H1 (cell line): ENCODE results near the gene SLC4A7. TPM values are rescaled to one million over a fixed set of nuclear protein-coding genes. Genes with fewer than 3 reads are reported as not detected.
"Not testable (repeated sequence)": the region's sequence is repeated elsewhere in the genome, so short reads cannot be mapped to it uniquely, and the experiment has no call there.

Experiments
- CTCF ChIA-PET: fragments of 300-600 bp; sonication (Branson Sonifier 250); formaldehyde crosslinking; loops from one replicate; lab custom pipeline; 2021; ENCODE audit not compliant: partially characterized antibody; lab: Charles Lee
- POLR2A ChIA-PET: fragments of 300-600 bp; sonication (Branson Sonifier 250); formaldehyde crosslinking; loops from one replicate; lab custom pipeline; 2021; ENCODE audit warnings: inconsistent platforms; ENCODE audit not compliant: partially characterized antibody; lab: Charles Lee
- DNase-seq, 2 experiments: peaks; one replicate each; pipeline versions ENCODE4 v3.0.0 to v3.0.0-alpha.2; 2010 to 2022; ENCODE audit warnings: low spot score in 2 of 2, low read depth in 1 of 2, mixed read lengths in 1 of 2
- FAIRE-seq: peaks from 2 replicates; lab custom pipeline; 2011; peaks lifted over from hg19 to GRCh38; lab: Jason Lieb, UNC
- H2AFZ ChIP-seq: 2 replicates; pipeline ENCODE4 v1.8.1; 2012; ENCODE audit warnings: low read length, inconsistent platforms
- H2AK5ac ChIP-seq: 2 replicates; pipeline ENCODE4 v1.6.1; 2013; ENCODE audit warnings: low read depth, low read length
- H2BK120ac ChIP-seq: replicated peaks from 2 replicates; pipeline ENCODE3; 2013; ENCODE audit warnings: low read depth, low read length, inconsistent platforms
- H2BK12ac ChIP-seq: 2 replicates; pipeline ENCODE4 v1.6.1; 2013; ENCODE audit warnings: low read depth, low read length
- H2BK15ac ChIP-seq: 2 replicates; pipeline ENCODE4 v1.6.1; 2013; ENCODE audit warnings: low read length
- H2BK20ac ChIP-seq: 2 replicates; pipeline ENCODE4 v1.6.1; 2013; ENCODE audit warnings: low read length
- H2BK5ac ChIP-seq: 2 replicates; pipeline ENCODE4 v1.6.1; 2013; ENCODE audit warnings: low read depth, low read length
- H3K14ac ChIP-seq: 2 replicates; pipeline ENCODE4 v1.6.1; 2013; ENCODE audit warnings: inconsistent platforms; ENCODE audit not compliant: insufficient read length
- H3K18ac ChIP-seq: 2 replicates; pipeline ENCODE4 v1.6.1; 2013; ENCODE audit warnings: low read length; ENCODE audit errors: extremely low read depth
- H3K23ac ChIP-seq: 2 replicates; pipeline ENCODE4 v1.6.1; 2013; ENCODE audit warnings: inconsistent platforms; ENCODE audit not compliant: insufficient read length
- H3K23me2 ChIP-seq: 2 replicates; pipeline ENCODE4 v1.6.1; 2013; ENCODE audit warnings: low read depth, low read length
- H3K27ac ChIP-seq: 2 replicates; pipeline ENCODE4 v1.6.1; 2011; ENCODE audit warnings: low read depth, low read length, inconsistent platforms
- H3K27me3 ChIP-seq, 4 experiments: replicated peaks in 1 of 4; 1 replicate in 1 of 4; 2 replicates in 3 of 4; pipeline versions ENCODE4 v1.6.1 to v1.8.1; 2011 to 2013; ENCODE audit warnings: low read length in 3 of 4, mild to moderate bottlenecking in 3 of 4, inconsistent platforms in 2 of 4, mixed read lengths in 2 of 4, moderate library complexity in 1 of 4; ENCODE audit not compliant: control insufficient read depth in 3 of 4, insufficient read depth in 3 of 4; ENCODE audit errors: extremely low read depth in 1 of 4
- H3K36me3 ChIP-seq, 4 experiments: 2 replicates each; pipeline versions ENCODE4 v1.6.1 to v1.8.1; 2011 to 2013; ENCODE audit warnings: mild to moderate bottlenecking in 4 of 4, low read length in 3 of 4, moderate library complexity in 2 of 4, control low read depth in 1 of 4, inconsistent platforms in 1 of 4; ENCODE audit not compliant: insufficient read depth in 4 of 4, control insufficient read depth in 2 of 4
- H3K4ac ChIP-seq: replicated peaks from 2 replicates; pipeline ENCODE3; 2013; ENCODE audit warnings: low read length, low read depth, mixed read lengths, inconsistent platforms; ENCODE audit not compliant: insufficient read length
- H3K4me1 ChIP-seq, 4 experiments: replicated peaks in 1 of 4; 1 replicate in 1 of 4; 2 replicates in 3 of 4; pipeline versions ENCODE4 v1.6.1 to v1.8.1; 2011 to 2013; ENCODE audit warnings: low read length in 3 of 4, inconsistent platforms in 2 of 4, mixed read lengths in 1 of 4; ENCODE audit not compliant: insufficient read depth in 4 of 4, control insufficient read depth in 3 of 4
- H3K4me2 ChIP-seq, 2 experiments: 2 replicates each; pipeline versions ENCODE4 v1.6.1 to v1.8.1; 2011 to 2013; ENCODE audit warnings: low read depth in 2 of 2, low read length in 2 of 2, control low read depth in 1 of 2, inconsistent platforms in 1 of 2, mild to moderate bottlenecking in 1 of 2; ENCODE audit not compliant: insufficient read depth in 1 of 2
- H3K4me3 ChIP-seq, 4 experiments: fragments of 200-600, 300-600 bp in 1 of 4; sonication (generic), shearing (Covaris generic), sonication (Bioruptor Twin) in 1 of 4; 2 replicates each; pipeline versions ENCODE4 v1.5.1 to v1.8.1; 2011 to 2016; ENCODE audit warnings: low read length in 4 of 4, low read depth in 3 of 4, control low read depth in 2 of 4, inconsistent platforms in 2 of 4, mild to moderate bottlenecking in 2 of 4, mixed read lengths in 1 of 4, moderate library complexity in 1 of 4; ENCODE audit not compliant: insufficient read depth in 2 of 4; ENCODE audit errors: extremely low read depth in 1 of 4
- H3K56ac ChIP-seq: replicated peaks from 2 replicates; pipeline ENCODE3; 2013; ENCODE audit warnings: low read depth, mild to moderate bottlenecking, mixed read lengths, low read length, inconsistent platforms; ENCODE audit not compliant: insufficient read length
- H3K79me1 ChIP-seq: 2 replicates; pipeline ENCODE4 v1.6.1; 2013; ENCODE audit warnings: low read depth, low read length, control low read depth
- H3K79me2 ChIP-seq, 2 experiments: 2 replicates each; pipeline versions ENCODE4 v1.6.1 to v1.8.1; 2012 to 2013; ENCODE audit warnings: low read length in 2 of 2, mild to moderate bottlenecking in 2 of 2, inconsistent platforms in 1 of 2; ENCODE audit not compliant: insufficient read depth in 2 of 2, control insufficient read depth in 1 of 2
- H3K9ac ChIP-seq, 4 experiments: replicated peaks in 1 of 4; 1 replicate in 1 of 4; 2 replicates in 3 of 4; pipeline versions ENCODE4 v1.6.1 to v1.8.1; 2011 to 2013; ENCODE audit warnings: low read depth in 3 of 4, low read length in 3 of 4, control low read depth in 2 of 4, mild to moderate bottlenecking in 2 of 4, moderate library complexity in 2 of 4, inconsistent platforms in 1 of 4; ENCODE audit errors: extremely low read depth in 1 of 4
- H3K9me3 ChIP-seq, 2 experiments: 2 replicates each; pipeline versions ENCODE4 v1.6.1 to v1.8.1; 2012 to 2013; ENCODE audit warnings: mild to moderate bottlenecking in 2 of 2, moderate library complexity in 2 of 2, control low read depth in 1 of 2, inconsistent platforms in 1 of 2, low read depth in 1 of 2, low read length in 1 of 2, mixed read lengths in 1 of 2; ENCODE audit not compliant: insufficient read depth in 2 of 2
- H4K20me1 ChIP-seq, 2 experiments: replicated peaks in 1 of 2; 2 replicates each; pipeline versions ENCODE3 to v1.8.1; 2011 to 2013; ENCODE audit warnings: inconsistent platforms in 2 of 2, low read length in 2 of 2, mild to moderate bottlenecking in 1 of 2; ENCODE audit not compliant: insufficient read depth in 2 of 2, control insufficient read depth in 1 of 2
- H4K5ac ChIP-seq: 2 replicates; pipeline ENCODE4 v1.6.1; 2013; ENCODE audit warnings: low read length, low read depth, mixed read lengths, inconsistent platforms; ENCODE audit not compliant: insufficient read length
- H4K8ac ChIP-seq: 2 replicates; pipeline ENCODE4 v1.8.0; 2013; ENCODE audit warnings: mild to moderate bottlenecking, moderate library complexity, low read length, inconsistent platforms; ENCODE audit not compliant: insufficient read depth; ENCODE audit errors: extremely low read depth
- H4K91ac ChIP-seq: replicated peaks from 2 replicates; pipeline ENCODE3; 2013; ENCODE audit warnings: low read length, mixed read lengths, inconsistent platforms; ENCODE audit not compliant: insufficient read length
- CEBPB ChIP-seq: IDR thresholded peaks from 2 replicates; pipeline ENCODE4 v1.6.1; 2012; ENCODE audit warnings: low read depth, low read length
- WGBS, 2 experiments: shearing (Covaris generic) in 1 of 2; methylation state at CpG; one replicate each; pipeline versions ENCODE4 v1.1.6 to v1.1.7; 2013 to 2015; ENCODE audit warnings: low lambda C conversion rate in 2 of 2, mixed read lengths in 2 of 2, inconsistent platforms in 1 of 2, low coverage in 1 of 2, missing lambda C conversion rate in 1 of 2; ENCODE audit not compliant: insufficient replicate concordance in 2 of 2, insufficient coverage in 1 of 2, insufficient read length in 1 of 2; ENCODE audit errors: extremely low coverage in 1 of 2, missing lambda C conversion rate in 1 of 2; 5-methylcytosine and 5-hydroxymethylcytosine counted together
- polyA plus RNA-seq, 7 experiments: library from polyadenylated mRNA; depleted of rRNA in 3 of 7; stranded (reverse) in 5 of 7; unstranded in 2 of 7; fragments of >200 nt in 5 of 7; fragments of 200-250 nt in 2 of 7; gene quantifications; 1 replicate in 5 of 7; 2 replicates in 1 of 7; 4 replicates in 1 of 7; pipeline versions ENCODE4 v1.2.1 to v1.2.3, GENCODE V29; 2011 to 2013; ENCODE audit warnings: missing spikeins in 2 of 7, mixed read lengths in 2 of 7
- total RNA-seq: library from RNA; stranded (reverse); fragmentation: NEBNext Ultra II Directional; extraction: Animal tissue kit (Norgen Biotek cat#: 25700); gene quantifications from 2 replicates; pipeline ENCODE4 v1.2.1, GENCODE V29; 2021

Gene SLC4A7
- total and polyA plus RNA-seq, 2 of the 8 experiments (the other 6 are each of a cell fraction or from before 2014, with no cell fraction given), result 14.9 to 70.5 TPM

DNA sequence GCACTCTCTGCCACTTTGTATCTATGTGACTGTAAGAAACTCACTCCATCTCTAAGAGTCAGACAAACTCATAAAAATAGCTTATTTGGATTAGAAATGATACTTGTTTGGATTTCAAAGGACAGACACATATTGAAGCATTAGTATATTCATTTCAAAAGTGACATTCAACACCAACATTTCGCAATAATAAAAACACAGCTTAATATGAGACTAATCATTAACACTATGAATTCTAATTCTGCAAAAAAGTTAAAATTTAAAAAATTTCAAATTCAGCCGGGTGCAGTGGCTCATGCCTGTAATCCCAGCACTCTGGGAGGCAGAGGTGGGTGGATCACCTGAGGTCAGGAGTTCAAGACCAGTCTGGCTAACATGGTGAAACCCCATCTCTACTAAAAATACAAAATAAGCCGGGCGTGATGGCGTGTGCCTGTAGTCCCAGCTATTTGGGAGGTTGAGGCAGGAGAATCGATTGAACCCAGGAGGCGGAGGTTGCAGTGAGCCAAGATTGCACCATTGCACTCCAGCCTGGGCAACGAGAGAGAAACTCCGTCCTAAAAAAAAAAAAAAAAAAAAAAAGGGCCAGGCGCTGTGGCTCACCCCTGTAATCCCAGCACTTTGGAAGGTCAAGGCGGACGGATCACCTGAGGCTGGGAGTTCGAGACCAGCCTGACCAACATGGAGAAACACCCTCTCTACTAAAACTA lies 59.2 kb downstream of the SLC4A7 start:
- H4K91ac ChIP-seq, H3K4me1 ChIP-seq, H3K9me3 ChIP-seq, H2BK120ac ChIP-seq, H4K5ac ChIP-seq, H3K4me2 ChIP-seq, H2AK5ac ChIP-seq, H3K79me1 ChIP-seq, H2BK5ac ChIP-seq, H3K4ac ChIP-seq, H2BK20ac ChIP-seq, H3K23me2 ChIP-seq, FAIRE-seq, H3K14ac ChIP-seq, H3K27me3 ChIP-seq, H3K27ac ChIP-seq, H2AFZ ChIP-seq, H4K8ac ChIP-seq, H2BK15ac ChIP-seq, H3K56ac ChIP-seq, H3K4me3 ChIP-seq, H4K20me1 ChIP-seq, POLR2A ChIA-PET: not testable (repeated sequence)
- CTCF ChIA-PET, result interaction anchor here (0.6 to 0.9 kb wide), 2 partner anchors 15 to 234 kb away, joined by 3 read pairs; no protein-coding TSS in a partner anchor
- peak; percentile 61; the same call in 1 of the 2 replicates for TF ChIP-seq CEBPB
- TF ChIP-seq, all 59 proteins: peak for 1; not testable (repeated sequence) for 58
- H3K23ac ChIP-seq, DNase-seq, H3K9ac ChIP-seq, H3K79me2 ChIP-seq, H2BK12ac ChIP-seq, H3K18ac ChIP-seq: not testable (repeated sequence)
- H3K36me3 ChIP-seq, result peaks cover 0 to 42% (median 25%) of the 10 kb centered on the region in 4 experiments; a peak in 7 of 8 replicates
- WGBS, 2 experiments, result 89% methylated on average over 11 of the region's 13 CpGs; no CpG with 5 or more reads in 1 of the 2 experiments
